CD4-positive, alpha-beta T cell treated with Interleukin-2 at 100 ng/mL for 4 hours (primary cell): ENCODE measurements around the gene USP22.

Source experiments
- DNase-seq: peaks from one replicate; pipeline ENCODE4 v3.0.0-alpha.2; 2020; ENCODE audit warnings: low spot score

USP22 gene

GRCh38 chr17:21046216-21046615 is 3.4 kb upstream of the USP22 start:
- DNase-seq: no peak

GRCh38 chr17:21044971-21045370 is 2.2 kb upstream of the USP22 start:
- no peak for DNase-seq

DNA sequence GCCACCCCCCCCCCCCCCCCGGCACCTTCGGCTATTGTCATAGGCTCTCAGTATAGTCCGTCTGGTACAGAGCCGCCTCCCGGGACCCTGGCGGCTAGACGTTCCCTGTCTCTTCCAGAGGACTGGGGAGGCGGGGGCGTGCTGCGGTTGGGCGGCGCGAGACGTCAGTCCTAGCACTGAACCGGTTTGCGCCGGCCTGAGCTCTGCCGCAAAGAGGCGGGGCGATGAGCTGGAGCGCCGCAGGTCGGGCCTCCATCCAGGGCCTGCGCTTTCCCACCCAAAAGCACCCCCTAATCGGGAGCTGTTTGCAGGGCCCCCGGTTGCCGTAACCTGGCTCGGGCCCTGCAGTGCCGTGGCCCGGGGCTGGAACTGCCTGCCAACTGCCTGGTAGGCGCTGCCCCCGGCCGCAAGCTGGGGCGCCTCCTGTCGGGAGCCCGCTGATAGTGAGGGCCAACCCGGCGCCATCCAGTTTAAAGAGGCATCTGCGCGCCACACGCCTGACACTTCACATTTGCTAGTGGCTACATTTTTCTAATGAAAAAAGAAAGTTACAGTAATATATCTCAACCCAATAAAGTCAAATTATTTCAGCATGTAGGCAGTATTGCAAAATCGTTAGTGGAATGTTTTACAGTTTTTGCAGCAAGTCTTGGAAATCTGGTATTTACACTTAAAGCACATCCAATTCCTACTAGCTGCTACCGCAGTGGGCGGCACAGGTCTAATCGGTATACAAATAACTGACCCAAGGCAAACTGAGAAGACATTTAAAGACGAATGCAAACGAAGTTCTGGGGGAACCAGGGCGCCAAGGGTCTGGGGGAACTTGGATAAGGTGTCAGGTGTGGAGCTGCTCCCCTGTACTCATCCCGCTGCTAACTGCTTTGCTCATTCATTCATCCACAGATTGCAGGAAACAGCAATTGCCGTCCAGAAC is 753 bp upstream of the USP22 start:
- peak; percentile 96 for DNase-seq

- peak; percentile 62 for DNase-seq
Measured at GRCh38 chr17:21041741-21042457, 912 bp downstream of the USP22 start.

- DNase-seq: peak; percentile 49
Measured at GRCh38 chr17:21039839-21040575, 2.8 kb downstream of the USP22 start.

- DNase-seq: no peak
Measured at GRCh38 chr17:21037117-21037803, 5.6 kb downstream of the USP22 start.

- DNase-seq: no peak
Measured at GRCh38 chr17:21036361-21036881, 6.4 kb downstream of the USP22 start.

DNA sequence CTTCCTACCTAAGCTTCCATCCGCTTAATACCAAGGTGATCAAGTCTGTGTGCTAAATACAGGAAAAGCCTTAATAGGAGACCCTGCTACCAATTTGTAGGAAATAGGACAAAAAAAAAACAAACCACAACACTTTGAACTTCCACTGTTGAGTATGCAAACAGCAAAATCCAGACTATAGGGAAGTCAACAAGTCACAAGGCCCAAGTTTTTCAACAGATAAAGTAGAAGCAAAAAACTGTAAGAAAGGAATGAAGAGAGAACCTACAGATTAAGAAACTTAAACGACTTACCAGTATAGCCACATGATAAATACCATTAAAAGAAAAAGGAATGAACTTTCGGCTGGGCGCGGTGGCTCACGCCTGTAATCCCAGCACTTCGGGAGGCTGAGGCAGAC is 7.4 kb downstream of the USP22 start:
- no peak for DNase-seq

DNA sequence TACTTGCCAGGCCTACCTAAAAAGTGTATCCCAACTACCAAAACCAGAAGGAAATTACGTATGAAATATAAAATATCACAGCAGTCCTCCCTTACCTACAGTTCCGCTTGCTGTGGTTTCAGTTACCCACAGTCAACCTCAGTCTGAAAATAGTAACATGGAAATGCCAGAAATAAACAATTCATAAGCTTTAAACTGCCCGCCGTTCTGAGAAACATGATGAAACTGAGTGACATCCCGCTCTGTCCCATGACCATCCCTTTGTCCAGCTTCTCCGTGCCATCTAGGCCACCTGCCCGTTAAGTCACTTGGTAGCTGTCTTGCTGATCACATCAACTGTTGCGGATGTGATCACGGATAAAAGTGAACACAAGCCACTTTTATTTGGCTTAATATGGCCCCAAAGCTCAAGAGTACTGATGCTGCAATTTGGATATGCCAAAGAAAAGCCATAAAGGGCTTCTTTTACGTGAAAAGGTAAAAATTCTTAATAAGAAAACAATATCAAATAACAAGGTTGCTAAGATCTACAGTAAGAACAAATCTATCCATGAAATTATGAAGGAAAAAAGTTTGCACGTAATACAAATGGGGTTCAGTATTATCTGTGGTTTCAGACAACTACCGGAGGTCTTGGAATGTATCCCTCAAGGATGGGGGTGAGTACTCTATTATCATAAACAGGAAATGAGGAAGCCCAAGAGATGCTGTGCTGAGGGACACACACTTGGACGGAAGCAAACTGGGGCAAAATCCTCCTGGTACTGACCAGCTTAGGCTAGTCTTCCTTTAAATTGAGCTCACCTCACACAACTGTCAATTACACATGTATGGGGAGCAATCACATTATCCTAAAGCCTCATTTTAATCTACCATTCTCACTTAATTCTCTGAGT is 8.2 kb downstream of the USP22 start:
- peak; percentile 55 for DNase-seq

DNA sequence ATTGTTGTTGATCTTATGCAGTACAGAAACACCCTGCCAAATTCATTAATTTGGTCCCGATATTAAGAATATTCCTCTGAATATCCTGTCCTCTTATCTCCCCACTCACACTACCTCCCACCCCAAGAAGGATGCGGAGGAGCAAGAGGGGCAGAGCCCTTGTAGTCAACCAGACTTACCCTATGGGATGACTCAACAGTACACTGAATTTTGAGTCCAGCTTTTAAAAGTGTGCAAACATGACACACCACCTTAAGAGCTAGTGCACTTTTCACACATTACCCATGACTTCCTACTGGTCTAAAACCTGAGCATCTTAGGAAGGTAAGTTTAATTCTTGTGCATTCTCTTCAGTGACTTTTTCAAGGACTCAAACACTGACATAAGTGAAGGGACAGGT is 9.5 kb downstream of the USP22 start:
- DNase-seq: peak; percentile 13

- no peak for DNase-seq
Measured at GRCh38 chr17:21031756-21032396, 10.9 kb downstream of the USP22 start.

GRCh38 chr17:21030375-21030774 is 12.4 kb downstream of the USP22 start:
- no peak for DNase-seq

GRCh38 chr17:21029515-21029914 is 13.3 kb downstream of the USP22 start:
- DNase-seq: no peak

DNA sequence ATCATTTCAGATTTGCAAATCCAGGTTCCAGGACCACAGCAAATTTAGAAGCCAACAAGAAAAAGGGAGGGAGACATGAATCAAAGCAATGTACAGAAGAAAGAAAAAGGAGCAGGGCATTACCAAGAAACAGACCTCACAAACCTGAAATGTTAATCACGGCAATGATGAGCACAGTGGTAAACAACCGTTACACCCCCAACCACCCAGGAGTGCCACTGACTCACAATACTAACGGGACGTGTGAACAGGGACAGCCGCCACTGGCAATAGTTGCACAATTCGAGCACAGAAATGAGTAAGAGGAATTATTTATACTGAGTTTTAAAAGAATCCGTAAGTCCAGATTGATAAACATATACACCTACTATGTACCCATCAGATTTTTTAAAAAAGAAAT is 13.8 kb downstream of the USP22 start:
- DNase-seq: peak; percentile 56

GRCh38 chr17:21028192-21028591 is 14.6 kb downstream of the USP22 start:
- no peak for DNase-seq

- no peak for DNase-seq
Measured at GRCh38 chr17:21027031-21027430, 15.8 kb downstream of the USP22 start.

GRCh38 chr17:21025451-21025850 is 17.4 kb downstream of the USP22 start:
- no peak for DNase-seq

DNA sequence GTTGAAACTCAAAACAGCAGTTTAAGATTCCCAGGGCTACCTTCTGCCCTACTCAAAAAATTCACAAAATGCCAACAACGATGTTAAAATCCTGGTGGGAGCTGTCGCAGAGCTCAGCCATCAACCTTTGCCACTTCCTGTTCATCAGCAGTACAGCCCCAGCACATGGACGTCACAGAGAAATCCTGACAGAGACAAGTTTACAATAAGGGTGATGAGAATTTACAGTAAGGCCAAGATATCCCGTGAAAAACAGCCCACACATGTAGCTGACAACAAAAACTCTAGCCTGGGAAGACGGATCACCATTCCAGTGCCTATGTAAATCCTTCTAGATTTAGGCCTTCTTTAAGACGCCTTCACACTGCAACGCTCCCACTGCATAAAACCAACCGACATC is 18.8 kb downstream of the USP22 start:
- no peak for DNase-seq

DNA sequence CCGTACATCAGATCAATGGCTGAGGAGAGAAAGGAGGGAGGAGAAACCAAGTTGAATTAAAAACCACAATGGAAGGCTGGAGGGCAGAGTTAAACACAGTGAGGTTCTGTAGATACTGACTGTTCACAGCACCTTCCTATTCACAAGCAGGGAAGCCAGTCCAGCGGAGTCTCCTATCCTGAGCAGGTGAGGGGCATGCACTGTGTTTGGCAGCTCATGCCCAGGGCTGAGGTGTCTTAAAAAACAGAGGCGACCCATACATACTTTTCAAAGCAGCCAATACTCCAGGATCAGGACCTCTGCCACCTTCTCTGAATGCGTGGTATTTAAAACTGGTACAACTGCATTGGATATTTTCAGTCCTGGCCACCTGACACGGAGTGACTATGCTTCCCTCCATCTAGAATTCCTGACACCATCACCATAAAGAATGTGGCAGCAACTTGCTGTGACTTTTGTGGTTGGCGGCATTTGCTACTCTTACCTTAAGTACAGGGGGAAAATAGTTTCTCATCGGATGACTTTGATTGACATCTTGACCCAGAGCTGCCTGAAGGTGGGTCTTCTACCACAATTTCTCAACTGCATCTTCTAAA is 21.5 kb downstream of the USP22 start:
- no peak for DNase-seq

DNA sequence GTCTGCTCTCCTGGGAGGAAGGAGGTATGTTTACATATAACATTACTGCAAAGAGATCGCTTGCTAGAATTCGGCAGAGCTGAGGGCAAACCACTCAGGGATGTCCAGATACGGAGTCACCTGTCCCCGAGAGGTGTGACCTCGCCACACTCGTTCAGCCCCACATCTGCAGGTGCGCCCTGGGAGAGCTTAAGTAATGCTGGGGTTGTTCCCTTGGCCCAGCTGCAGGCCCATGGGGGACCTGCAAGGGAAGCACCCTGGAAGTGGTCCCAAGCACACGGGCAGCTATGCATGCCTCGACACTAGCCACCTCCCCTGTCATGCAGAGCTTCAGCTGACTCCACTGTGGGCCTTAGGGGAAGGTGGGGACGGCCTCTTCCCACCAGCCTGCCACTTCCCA is 22.2 kb downstream of the USP22 start:
- no peak for DNase-seq
